HG03135 (cell line): ENCODE results near the gene PARD6B.
"Not testable (repeated sequence)": the region's sequence is repeated elsewhere in the genome, so short reads cannot be mapped to it uniquely, and the experiment has no call there.

Source experiments
- ATAC-seq: cut with Tn5 transposase; IDR thresholded peaks from one replicate; pipeline ENCODE4 v1.9.1; 2021; ENCODE audit warnings: mild to moderate bottlenecking, moderate library complexity; ENCODE audit not compliant: unreplicated experiment

Gene PARD6B

GRCh38 chr20:50703651-50704438 lies 27.5 kb upstream of the PARD6B start:
- ATAC-seq: not testable (repeated sequence)

DNA sequence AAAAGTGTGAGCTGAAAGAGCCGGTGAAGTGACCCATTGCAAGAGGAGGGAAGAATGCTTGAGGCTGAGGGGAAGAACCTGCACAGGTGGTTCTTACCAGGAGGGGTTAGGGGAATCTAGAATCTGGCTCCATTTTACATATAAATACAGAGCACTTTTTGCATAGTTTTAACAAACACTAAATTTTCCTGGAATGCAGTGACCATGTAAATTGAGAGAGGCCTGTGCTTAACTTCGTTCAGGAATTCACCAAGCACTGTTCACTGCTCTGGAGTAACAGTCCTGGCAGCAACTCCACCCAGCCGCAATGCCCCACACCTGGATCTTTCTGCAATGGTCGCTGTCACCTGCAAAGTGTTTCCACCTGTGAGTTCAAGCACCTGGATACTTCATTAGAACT lies 26.9 kb upstream of the PARD6B start:
- ATAC-seq: no peak

GRCh38 chr20:50704971-50705370 lies 26.4 kb upstream of the PARD6B start:
- ATAC-seq: no peak

- no peak for ATAC-seq
These were observed 22.3 kb upstream of the PARD6B start for GRCh38 chr20:50708845-50709635.

DNA sequence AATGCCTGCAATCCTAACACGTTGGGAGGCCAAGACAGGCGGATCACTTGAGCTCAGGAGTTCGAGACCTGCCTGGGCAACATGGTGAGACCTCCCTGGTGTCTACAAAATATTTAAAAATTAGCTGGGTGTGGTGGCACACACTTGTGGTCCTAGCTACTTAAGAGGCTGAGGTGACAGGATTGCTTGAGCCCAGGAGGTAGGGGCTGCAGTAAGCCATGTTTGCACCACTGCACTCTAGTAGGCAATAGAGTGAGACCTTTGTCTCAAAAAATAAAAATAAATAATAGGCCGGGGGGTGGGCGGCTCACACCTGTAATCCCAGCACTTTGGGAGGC lies 21.8 kb upstream of the PARD6B start:
- ATAC-seq: no peak

GRCh38 chr20:50710492-50711063 lies 20.8 kb upstream of the PARD6B start:
- no peak for ATAC-seq

GRCh38 chr20:50711113-50711825 lies 20.1 kb upstream of the PARD6B start:
- ATAC-seq: no peak

DNA sequence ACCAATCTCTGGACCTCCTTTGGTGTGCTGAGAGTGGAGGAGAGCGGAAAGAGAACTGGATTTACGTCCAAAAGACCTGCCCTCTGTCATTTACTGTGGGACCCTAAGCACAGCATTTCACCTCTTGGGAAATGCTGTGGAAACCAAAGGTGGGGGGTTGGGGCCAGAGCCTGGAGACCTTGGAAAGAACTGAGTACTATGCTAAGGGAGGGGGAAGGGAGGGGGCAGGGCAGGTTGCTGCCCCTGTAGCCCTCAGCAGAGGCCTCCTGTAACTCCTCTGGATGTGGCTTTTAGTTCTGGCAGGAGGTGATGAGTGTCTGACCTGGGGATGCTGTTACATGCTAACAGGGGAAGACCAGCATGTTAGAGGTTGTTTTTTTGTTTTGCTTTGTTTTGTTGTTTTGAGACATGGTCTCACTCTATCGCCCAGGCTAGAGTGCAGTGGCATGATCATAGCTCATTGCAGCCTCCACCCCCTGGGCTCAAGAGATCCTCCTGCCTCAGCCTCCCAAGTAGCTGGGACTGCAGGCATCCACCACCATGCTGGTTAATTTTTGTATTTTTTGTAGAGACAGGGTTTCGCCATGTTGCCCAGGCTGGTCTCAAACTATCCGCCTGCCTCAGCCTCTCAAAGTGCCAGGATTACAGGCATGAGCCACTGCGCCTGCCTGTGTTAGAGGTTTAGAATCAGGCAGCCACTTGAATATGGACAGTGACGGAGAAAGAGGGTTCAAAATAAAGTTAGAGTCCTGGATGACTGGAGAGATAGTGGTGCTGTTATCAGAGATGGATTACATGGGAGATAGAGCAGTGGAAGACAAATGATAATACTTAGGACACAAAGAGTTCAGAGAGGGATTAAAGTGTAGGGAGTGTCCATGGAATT lies 18.4 kb upstream of the PARD6B start:
- ATAC-seq: no peak

DNA sequence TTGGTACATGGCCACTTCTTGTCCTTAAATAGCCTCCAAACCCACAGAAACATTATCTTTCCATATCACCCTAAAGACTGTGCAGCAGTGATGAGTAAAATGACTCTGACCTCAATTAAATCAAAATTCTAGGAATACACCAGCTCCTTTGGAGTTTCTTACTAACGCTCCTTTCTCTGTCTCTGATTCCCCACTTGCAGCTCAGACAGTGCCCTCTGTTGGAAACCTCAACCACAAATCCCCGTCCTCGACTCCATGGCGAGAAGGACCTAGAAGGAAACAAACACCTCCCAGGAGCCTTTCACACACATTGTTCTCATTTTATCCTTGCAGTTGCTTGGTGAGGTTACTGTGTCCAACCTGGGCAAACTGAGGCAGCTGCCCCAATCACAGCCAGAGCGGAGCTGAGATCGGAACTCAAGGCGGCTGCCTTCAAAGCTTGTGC lies 17.7 kb upstream of the PARD6B start:
- no peak for ATAC-seq

DNA sequence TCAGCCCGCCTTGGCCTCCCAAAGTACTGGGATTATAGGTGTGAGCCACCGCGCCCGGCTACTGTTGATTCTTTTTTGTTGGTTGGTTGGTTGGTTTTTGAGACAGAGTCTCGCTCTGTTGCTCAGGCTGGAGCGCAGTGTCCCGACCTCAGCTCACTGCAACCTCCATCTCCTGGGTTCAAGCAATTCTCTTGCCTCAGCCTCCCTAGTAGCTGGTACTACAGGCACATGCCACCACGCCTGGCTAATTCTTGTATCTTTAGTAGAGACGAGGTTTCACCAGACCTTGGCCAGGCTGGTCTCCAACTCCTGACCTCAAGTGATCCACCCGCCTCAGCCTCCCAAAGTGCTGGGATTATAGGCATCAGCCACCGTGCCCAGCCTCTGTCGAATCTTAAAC lies 17.0 kb upstream of the PARD6B start:
- not testable (repeated sequence) for ATAC-seq

GRCh38 chr20:50715694-50716093 lies 15.7 kb upstream of the PARD6B start:
- no peak for ATAC-seq

- ATAC-seq: no peak
These were observed 14.9 kb upstream of the PARD6B start for GRCh38 chr20:50716518-50716917.

GRCh38 chr20:50717312-50717711 lies 14.1 kb upstream of the PARD6B start:
- no peak for ATAC-seq

DNA sequence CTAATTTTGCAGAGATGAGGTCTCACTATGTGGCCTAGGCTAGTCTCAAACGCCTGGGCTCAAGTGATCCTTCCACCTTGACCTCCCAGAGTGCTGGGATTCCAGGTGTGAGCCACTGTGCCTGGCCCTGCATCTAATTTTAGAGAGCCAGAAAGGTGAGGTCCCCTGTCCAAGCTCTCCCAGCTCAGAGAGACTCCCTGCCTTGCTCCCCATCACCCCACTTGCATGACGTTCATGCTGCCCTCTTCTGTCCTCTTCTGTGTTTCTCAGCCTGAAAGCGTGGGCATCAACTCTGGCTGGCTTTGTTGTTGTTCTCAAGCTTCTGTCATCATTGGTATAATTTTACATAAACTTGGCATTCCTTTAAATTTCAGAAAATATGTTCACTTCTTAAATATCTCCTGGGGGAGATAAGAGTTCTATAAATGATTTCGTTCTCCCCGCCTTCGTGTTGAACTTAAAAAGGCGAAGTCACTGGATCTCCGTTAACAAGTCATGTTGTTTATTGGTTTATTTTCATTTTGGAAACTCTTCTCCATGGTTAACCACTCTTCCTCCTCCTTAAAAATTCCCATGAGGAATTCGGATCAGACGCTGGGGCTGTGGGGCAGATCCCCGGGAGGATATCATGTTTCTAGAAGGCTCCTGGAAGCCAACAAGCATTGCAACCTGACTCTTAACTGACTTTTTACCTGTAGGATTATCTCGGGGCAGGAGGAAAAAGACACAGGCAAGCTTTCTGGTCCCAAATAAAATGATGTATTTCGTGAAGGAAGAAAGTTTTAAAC lies 13.2 kb upstream of the PARD6B start:
- no peak for ATAC-seq

DNA sequence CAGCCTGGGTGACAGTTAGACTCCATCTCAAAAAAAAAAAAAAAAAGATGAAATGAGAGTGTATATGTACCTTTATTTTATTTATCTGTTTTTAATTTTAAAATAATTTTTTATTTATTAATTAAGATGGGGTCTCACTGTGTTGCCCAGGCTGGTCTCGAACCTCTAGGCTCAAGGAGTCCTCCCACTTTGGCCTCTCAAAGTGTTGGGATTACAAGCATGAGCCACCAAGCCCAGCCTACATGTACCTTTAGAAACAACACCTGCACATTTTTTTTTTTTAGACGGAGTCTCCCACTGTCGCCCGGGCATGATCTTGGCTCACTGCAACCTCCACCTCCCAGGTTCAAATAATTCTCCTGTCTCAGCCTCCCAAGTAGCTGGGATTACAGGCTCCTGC lies 12.1 kb upstream of the PARD6B start:
- ATAC-seq: no peak

DNA sequence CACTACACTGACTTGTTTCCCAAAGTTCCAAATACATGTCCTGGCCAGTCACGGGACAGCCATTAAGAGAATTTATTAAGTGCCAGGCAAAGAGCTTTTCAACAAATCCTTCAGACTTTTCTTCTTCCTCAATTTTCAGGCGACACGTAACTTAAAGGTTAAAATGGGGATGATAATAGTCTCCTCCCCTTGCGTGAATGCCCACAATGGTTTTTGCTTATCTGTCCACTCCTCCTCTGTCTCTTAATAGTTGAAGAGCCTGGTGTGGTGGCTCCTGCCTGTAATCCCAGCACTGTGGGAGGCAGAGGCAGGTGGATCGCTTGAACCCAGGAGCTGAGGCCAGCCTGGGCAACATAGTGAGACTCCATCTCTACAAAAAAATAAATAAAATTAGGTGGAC lies 11.4 kb upstream of the PARD6B start:
- no peak for ATAC-seq

- ATAC-seq: no peak
These were observed 10.8 kb upstream of the PARD6B start for GRCh38 chr20:50720582-50720981.

GRCh38 chr20:50721881-50722281 lies 9.5 kb upstream of the PARD6B start:
- no peak for ATAC-seq

DNA sequence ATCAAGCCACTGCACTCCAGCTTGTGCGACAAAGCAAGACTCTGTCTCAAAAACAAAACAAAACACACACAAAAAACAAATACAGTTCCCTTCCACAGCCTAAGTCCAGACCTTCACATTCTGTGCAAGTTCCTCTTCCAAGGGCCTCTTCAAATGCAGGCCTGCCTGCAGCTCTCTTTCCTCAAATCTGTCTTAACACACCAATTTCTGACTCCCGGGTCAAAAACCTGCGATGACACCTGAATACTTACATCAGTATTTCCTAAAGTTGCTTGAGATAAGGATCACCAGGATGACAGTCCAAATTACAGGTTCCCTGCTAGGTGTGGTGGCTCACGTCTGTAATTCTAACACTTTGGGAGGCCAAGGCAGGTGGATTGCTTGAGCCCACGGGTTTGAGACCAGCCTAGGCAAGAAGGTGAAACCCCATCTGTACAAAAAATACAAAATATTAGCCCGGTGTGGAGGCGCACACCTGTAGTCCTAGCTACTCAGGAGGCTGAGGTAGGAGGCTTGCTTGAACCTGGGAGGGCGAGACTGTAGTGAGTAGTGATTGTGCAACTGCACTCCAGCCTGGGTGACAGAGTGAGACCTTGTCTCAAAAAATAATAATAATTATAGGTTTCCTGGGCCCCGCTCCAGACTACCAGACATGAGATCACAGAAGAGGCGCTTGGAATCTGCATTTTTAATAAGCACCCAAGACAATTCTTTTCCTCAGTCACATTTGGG lies 8.8 kb upstream of the PARD6B start:
- ATAC-seq: no peak
